Natural killer cell (primary cell): ENCODE measurements around the gene CEP85. TPM values are rescaled to one million over a fixed set of nuclear protein-coding genes. Genes with fewer than 3 reads are reported as not detected.

Source experiments
- ATAC-seq, 3 donors: fragments of 150-1000 bp in 2 of 3; fragments of 200-7000 bp in 1 of 3; cut with Tn5 transposase; 1 replicate in 1 of 3; 2 replicates in 2 of 3; pipeline ENCODE4 v1.10.0; 2021; ENCODE audit warnings: mild to moderate bottlenecking in 2 of 3, moderate library complexity in 2 of 3
- DNase-seq, 2 donors: peaks; one replicate each; pipeline versions ENCODE4 v3.0.0 to v3.0.0-alpha.2; 2013 to 2021; ENCODE audit warnings: mixed read lengths in 1 of 2
- H3K27ac ChIP-seq: one replicate; pipeline ENCODE4 v1.5.1; 2013; ENCODE audit warnings: mild to moderate bottlenecking, low read length
- H3K27me3 ChIP-seq: one replicate; pipeline ENCODE4 v1.6.1; 2013; ENCODE audit warnings: low read length; ENCODE audit not compliant: control insufficient read depth, insufficient read depth
- H3K36me3 ChIP-seq: one replicate; pipeline ENCODE4 v1.6.1; 2013; ENCODE audit warnings: low read length; ENCODE audit not compliant: control insufficient read depth, insufficient read depth
- H3K4me1 ChIP-seq: one replicate; pipeline ENCODE4 v1.6.1; 2013; ENCODE audit warnings: low read length; ENCODE audit not compliant: control insufficient read depth, insufficient read depth
- H3K4me3 ChIP-seq: one replicate; pipeline ENCODE4 v1.5.1; 2013; ENCODE audit warnings: low read length
- H3K9me3 ChIP-seq: one replicate; pipeline ENCODE4 v1.6.1; 2013; ENCODE audit warnings: low read length; ENCODE audit not compliant: control insufficient read depth, insufficient read depth
- H3K27ac Mint-ChIP-seq, 2 donors: one replicate each; pipeline ENCODE4 v1.8.0; 2022; ENCODE audit warnings: mild to moderate bottlenecking in 2 of 2, mixed read lengths in 2 of 2, moderate library complexity in 1 of 2
- H3K27me3 Mint-ChIP-seq, 2 donors: one replicate each; pipeline ENCODE4 v1.8.0; 2022; ENCODE audit warnings: low read depth in 2 of 2, mixed read lengths in 2 of 2
- H3K36me3 Mint-ChIP-seq: one replicate; pipeline ENCODE4 v1.8.0; 2022; ENCODE audit warnings: mixed read lengths
- H3K4me1 Mint-ChIP-seq, 2 donors: one replicate each; pipeline ENCODE4 v1.8.0; 2022; ENCODE audit warnings: mixed read lengths in 2 of 2
- H3K4me3 Mint-ChIP-seq: one replicate; pipeline ENCODE4 v1.8.0; 2022; ENCODE audit warnings: mild to moderate bottlenecking, moderate library complexity, mixed read lengths
- H3K9me3 Mint-ChIP-seq, 2 donors: one replicate each; pipeline ENCODE4 v1.8.0; 2022; ENCODE audit warnings: mixed read lengths in 2 of 2
- CTCF ChIP-seq: fragments of 200-600 bp; IDR thresholded peaks from one replicate; pipeline ENCODE4 v1.8.0; 2022; ENCODE audit warnings: antibody characterized with exemption
- WGBS: methylation state at CpG from one replicate; pipeline ENCODE4 v1.1.7; 2013; ENCODE audit warnings: missing lambda C conversion rate; ENCODE audit not compliant: insufficient coverage; 5-methylcytosine and 5-hydroxymethylcytosine counted together
- intact Hi-C: fragments of 100-400 bp; cut with micrococcal nuclease; formaldehyde crosslinking; loops from one replicate; pipeline ENCODE4 v1.14.2; 2022
- total RNA-seq, 4 donors: library from RNA; stranded (reverse); fragments of 120-200 nt in 1 of 4; gene quantifications; one replicate each; pipeline versions ENCODE4 v1.2.3 to v1.2.4, GENCODE V29; 2013 to 2022

CEP85 gene
- total RNA-seq, 3 donors from 2014 or later (not counting 1 experiment from before 2014, with no cell fraction given) = 13.0 to 20.4 (median 18.0) TPM

GRCh38 chr1:26285366-26286063 is 51.5 kb downstream of the CEP85 start:
- 89% methylated on average over 19 of the region's 19 CpGs for WGBS
- peak; percentile 12 for TF ChIP-seq CTCF
- Mint-ChIP-seq H3K9me3 (no peaks in the 10 kb centered on the region), H3K4me1 (peaks cover 78 to 93% of the 10 kb centered on the region in 2 donors), H3K4me3 (peak overlapping the region; percentile 81), H3K27me3 (no peaks in the 10 kb centered on the region), H3K36me3 (no peaks in the 10 kb centered on the region), H3K27ac (peak overlapping the region; percentile 86 to 96)
- H3K27me3 ChIP-seq = no peaks in the 10 kb centered on the region
- H3K27ac ChIP-seq = peak overlapping the region; percentile 92
- no peaks in the 10 kb centered on the region for H3K9me3 ChIP-seq
- no peak for ATAC-seq
- peak in 1 of 2 donors; percentile 63 for DNase-seq
- H3K36me3 ChIP-seq = peaks cover 26% of the 10 kb centered on the region
- intact Hi-C loops = loop anchor here (2.0 kb wide), 2 partner anchors 35 to 105 kb away; no protein-coding TSS in a partner anchor
- H3K4me1 ChIP-seq = peaks cover 100% of the 10 kb centered on the region
- H3K4me3 ChIP-seq = no peak overlapping the region

- Histone ChIP-seq H3K27ac (peak overlapping the region; percentile 92), H3K4me3 (no peak overlapping the region), H3K4me1 (peaks cover 100% of the 10 kb centered on the region), H3K9me3 (no peaks in the 10 kb centered on the region), H3K27me3 (no peaks in the 10 kb centered on the region), H3K36me3 (peaks cover 24% of the 10 kb centered on the region)
- Mint-ChIP-seq H3K36me3 (no peaks in the 10 kb centered on the region), H3K4me1 (peaks cover 75 to 90% of the 10 kb centered on the region in 2 donors), H3K27me3 (no peaks in the 10 kb centered on the region), H3K4me3 (peak overlapping the region; percentile 84), H3K27ac (peak overlapping the region; percentile 86 to 96), H3K9me3 (no peaks in the 10 kb centered on the region)
- TF ChIP-seq CTCF = no peak
- no peak for DNase-seq
- ATAC-seq = no peak
- whole genome bisulfite sequencing = 85% methylated on average over 1 of the region's 2 CpGs
- intact Hi-C loops = no loop called here
Observed at GRCh38 chr1:26286064-26286416, 52.0 kb downstream of the CEP85 start.

GRCh38 chr1:26287033-26287711 is 53.2 kb downstream of the CEP85 start:
- intact Hi-C loops = no loop called here
- H3K4me1 Mint-ChIP-seq = peaks cover 68 to 91% of the 10 kb centered on the region in 2 donors

More at GRCh38 chr1:26287033-26287711, 53.2 kb downstream of the CEP85 start:
- no peak overlapping the region for H3K4me3 ChIP-seq
- H3K27ac ChIP-seq = peak overlapping the region; percentile 92
- H3K27me3 ChIP-seq = no peaks in the 10 kb centered on the region
- H3K9me3 Mint-ChIP-seq = no peaks in the 10 kb centered on the region
- H3K27ac Mint-ChIP-seq = peak overlapping the region; percentile 86 to 96
- peaks cover 14% of the 10 kb centered on the region for H3K36me3 ChIP-seq
- H3K4me1 ChIP-seq = peaks cover 100% of the 10 kb centered on the region
- H3K9me3 ChIP-seq = no peaks in the 10 kb centered on the region
- peak; percentile 16 to 42 (median 38) for ATAC-seq
- peak overlapping the region; percentile 84 for H3K4me3 Mint-ChIP-seq
- no peaks in the 10 kb centered on the region for H3K27me3 Mint-ChIP-seq
- DNase-seq = peak; percentile 49 to 85
- WGBS = 3% methylated on average over 8 of the region's 8 CpGs
- no peaks in the 10 kb centered on the region for H3K36me3 Mint-ChIP-seq
- TF ChIP-seq CTCF = no peak
